ENCODE data around the gene PGR.

Gene PGR

GRCh38 chr11:101063706-101064105 is 65.9 kb downstream of the PGR start:
- no peak overlapping the region for H3K27ac ChIP-seq (ENCODE audit: low read length)
- no peaks in the 10 kb centered on the region for H3K4me1 ChIP-seq (ENCODE audit: control insufficient read depth in 1 of 2, insufficient read depth in 2 of 2, low read length in 2 of 2)
- no peak overlapping the region for H3K4me3 ChIP-seq (ENCODE audit: low read depth in 1 of 2, low read length in 2 of 2)
- no peaks in the 10 kb centered on the region for H3K9me3 ChIP-seq (ENCODE audit: control insufficient read depth in 1 of 2, low read length in 2 of 2)
- no peaks in the 10 kb centered on the region for H3K27me3 ChIP-seq (ENCODE audit: low read depth, low read length)
- no peaks in the 10 kb centered on the region for H3K36me3 ChIP-seq (ENCODE audit: control insufficient read depth in 1 of 2, insufficient read depth in 2 of 2, low read length in 2 of 2)

DNA sequence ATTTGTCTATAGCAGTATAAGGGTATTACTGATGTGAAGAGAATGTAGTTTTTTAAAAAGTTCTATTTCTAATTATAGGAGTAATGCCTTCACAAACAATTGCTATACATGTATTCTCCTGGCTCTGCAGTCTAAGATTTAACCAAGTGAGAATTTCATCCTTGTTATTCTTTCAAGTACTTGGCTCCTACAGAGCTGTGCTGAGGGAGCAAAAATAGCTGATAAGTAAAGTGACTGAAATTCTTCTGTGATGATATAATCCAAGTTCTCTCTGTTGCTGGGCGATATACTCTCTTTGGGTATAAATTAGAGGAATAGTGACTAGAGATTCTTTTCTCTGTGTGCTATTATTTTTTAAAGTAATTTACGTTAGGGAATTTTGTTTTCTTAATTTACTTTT is 68.0 kb downstream of the PGR start:
- no peaks in the 10 kb centered on the region for H3K9me3 ChIP-seq (ENCODE audit: control insufficient read depth in 1 of 2, low read length in 2 of 2)

GRCh38 chr11:101059331-101059730 is 70.3 kb downstream of the PGR start:
- Histone ChIP-seq H3K27ac (ENCODE audit: low read length) (no peak overlapping the region), H3K36me3 (ENCODE audit: control insufficient read depth in 1 of 2, insufficient read depth in 2 of 2, low read length in 2 of 2) (no peaks in the 10 kb centered on the region), H3K9me3 (ENCODE audit: control insufficient read depth in 1 of 2, low read length in 2 of 2) (no peaks in the 10 kb centered on the region), H3K27me3 (ENCODE audit: low read depth, low read length) (no peaks in the 10 kb centered on the region), H3K4me3 (ENCODE audit: low read depth in 1 of 2, low read length in 2 of 2) (no peak overlapping the region), H3K4me1 (ENCODE audit: control insufficient read depth in 1 of 2, insufficient read depth in 2 of 2, low read length in 2 of 2) (no peaks in the 10 kb centered on the region)

More for the DNA sequence above, 68.0 kb downstream of the PGR start:
- Histone ChIP-seq H3K4me1 (ENCODE audit: control insufficient read depth in 1 of 2, insufficient read depth in 2 of 2, low read length in 2 of 2) (no peaks in the 10 kb centered on the region), H3K4me3 (ENCODE audit: low read depth in 1 of 2, low read length in 2 of 2) (no peak overlapping the region), H3K27me3 (ENCODE audit: low read depth, low read length) (no peaks in the 10 kb centered on the region), H3K27ac (ENCODE audit: low read length) (no peak overlapping the region), H3K36me3 (ENCODE audit: control insufficient read depth in 1 of 2, insufficient read depth in 2 of 2, low read length in 2 of 2) (no peaks in the 10 kb centered on the region)

- H3K27ac ChIP-seq (ENCODE audit: low read length), result no peak overlapping the region
- H3K27me3 ChIP-seq (ENCODE audit: low read depth, low read length), result no peaks in the 10 kb centered on the region
- no peaks in the 10 kb centered on the region for H3K9me3 ChIP-seq (ENCODE audit: control insufficient read depth in 1 of 2, low read length in 2 of 2)
- H3K4me3 ChIP-seq (ENCODE audit: low read depth in 1 of 2, low read length in 2 of 2), result no peak overlapping the region
- no peaks in the 10 kb centered on the region for H3K4me1 ChIP-seq (ENCODE audit: control insufficient read depth in 1 of 2, insufficient read depth in 2 of 2, low read length in 2 of 2)
- H3K36me3 ChIP-seq (ENCODE audit: control insufficient read depth in 1 of 2, insufficient read depth in 2 of 2, low read length in 2 of 2), result no peaks in the 10 kb centered on the region
Measured at GRCh38 chr11:101053492-101053891, 76.1 kb downstream of the PGR start.

DNA sequence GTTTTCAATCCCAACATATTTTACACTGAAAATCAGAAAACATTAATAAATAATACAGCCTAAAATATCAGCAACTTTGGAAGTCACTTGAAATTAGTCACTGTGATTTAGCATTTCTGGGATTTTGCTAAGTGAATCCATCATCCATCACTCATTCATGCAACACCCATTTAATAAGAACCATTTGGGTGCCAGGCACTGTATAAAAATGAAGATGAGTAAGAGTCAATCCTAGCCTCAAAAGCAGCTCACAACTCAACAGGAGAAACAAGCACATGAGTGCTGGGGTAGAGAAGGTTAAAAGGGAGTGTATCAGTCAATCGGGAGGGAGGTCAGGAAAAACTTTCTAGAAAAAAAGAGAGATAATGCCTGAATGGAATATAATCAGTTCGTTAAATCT is 77.9 kb downstream of the PGR start:
- no peaks in the 10 kb centered on the region for H3K27me3 ChIP-seq (ENCODE audit: low read depth, low read length)
- H3K4me3 ChIP-seq (ENCODE audit: low read depth in 1 of 2, low read length in 2 of 2), result no peak overlapping the region
- no peak overlapping the region for H3K27ac ChIP-seq (ENCODE audit: low read length)
- H3K36me3 ChIP-seq (ENCODE audit: control insufficient read depth in 1 of 2, insufficient read depth in 2 of 2, low read length in 2 of 2), result no peaks in the 10 kb centered on the region
- H3K4me1 ChIP-seq (ENCODE audit: control insufficient read depth in 1 of 2, insufficient read depth in 2 of 2, low read length in 2 of 2), result no peaks in the 10 kb centered on the region
- no peaks in the 10 kb centered on the region for H3K9me3 ChIP-seq (ENCODE audit: control insufficient read depth in 1 of 2, low read length in 2 of 2)

- Histone ChIP-seq H3K36me3 (ENCODE audit: control insufficient read depth in 1 of 2, insufficient read depth in 2 of 2, low read length in 2 of 2) (no peaks in the 10 kb centered on the region), H3K27me3 (ENCODE audit: low read depth, low read length) (no peaks in the 10 kb centered on the region), H3K9me3 (ENCODE audit: control insufficient read depth in 1 of 2, low read length in 2 of 2) (no peaks in the 10 kb centered on the region), H3K4me3 (ENCODE audit: low read depth in 1 of 2, low read length in 2 of 2) (no peak overlapping the region), H3K27ac (ENCODE audit: low read length) (no peak overlapping the region), H3K4me1 (ENCODE audit: control insufficient read depth in 1 of 2, insufficient read depth in 2 of 2, low read length in 2 of 2) (no peaks in the 10 kb centered on the region)
Measured at GRCh38 chr11:101049813-101050212, 79.8 kb downstream of the PGR start.

- Histone ChIP-seq H3K27me3 (ENCODE audit: low read depth, low read length) (no peaks in the 10 kb centered on the region), H3K27ac (ENCODE audit: low read length) (no peak overlapping the region), H3K9me3 (ENCODE audit: control insufficient read depth in 1 of 2, low read length in 2 of 2) (no peaks in the 10 kb centered on the region)
Measured at GRCh38 chr11:101049123-101049522, 80.5 kb downstream of the PGR start.

DNA sequence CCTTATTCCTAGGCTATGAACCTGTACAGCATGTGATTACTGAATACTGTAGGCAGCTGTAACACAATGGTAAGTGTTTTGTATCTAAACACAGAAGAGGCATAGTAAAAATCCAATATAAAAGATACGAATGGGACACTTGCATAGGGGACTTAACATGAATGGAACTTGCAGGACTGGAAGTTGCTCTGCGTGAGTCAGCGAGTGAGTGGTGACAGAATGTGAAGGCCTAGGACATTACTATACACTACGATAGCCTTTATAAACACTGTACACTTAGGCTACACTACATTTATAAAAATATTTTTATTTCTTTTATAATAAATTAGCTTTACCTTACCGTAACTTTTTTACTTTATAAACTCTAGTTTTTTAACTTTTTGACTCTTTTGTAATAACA is 81.1 kb downstream of the PGR start:
- H3K27me3 ChIP-seq (ENCODE audit: low read depth, low read length), result no peaks in the 10 kb centered on the region

More at GRCh38 chr11:101049123-101049522, 80.5 kb downstream of the PGR start:
- H3K36me3 ChIP-seq (ENCODE audit: control insufficient read depth in 1 of 2, insufficient read depth in 2 of 2, low read length in 2 of 2), result no peaks in the 10 kb centered on the region
- no peak overlapping the region for H3K4me3 ChIP-seq (ENCODE audit: low read depth in 1 of 2, low read length in 2 of 2)
- H3K4me1 ChIP-seq (ENCODE audit: control insufficient read depth in 1 of 2, insufficient read depth in 2 of 2, low read length in 2 of 2), result no peaks in the 10 kb centered on the region

GRCh38 chr11:101046947-101047346 is 82.7 kb downstream of the PGR start:
- Histone ChIP-seq H3K4me1 (ENCODE audit: control insufficient read depth in 1 of 2, insufficient read depth in 2 of 2, low read length in 2 of 2) (no peaks in the 10 kb centered on the region), H3K4me3 (ENCODE audit: low read depth in 1 of 2, low read length in 2 of 2) (no peak overlapping the region), H3K27me3 (ENCODE audit: low read depth, low read length) (no peaks in the 10 kb centered on the region), H3K9me3 (ENCODE audit: control insufficient read depth in 1 of 2, low read length in 2 of 2) (no peaks in the 10 kb centered on the region), H3K27ac (ENCODE audit: low read length) (no peak overlapping the region), H3K36me3 (ENCODE audit: control insufficient read depth in 1 of 2, insufficient read depth in 2 of 2, low read length in 2 of 2) (no peaks in the 10 kb centered on the region)

More for the DNA sequence above, 81.1 kb downstream of the PGR start:
- no peak overlapping the region for H3K4me3 ChIP-seq (ENCODE audit: low read depth in 1 of 2, low read length in 2 of 2)
- no peaks in the 10 kb centered on the region for H3K4me1 ChIP-seq (ENCODE audit: control insufficient read depth in 1 of 2, insufficient read depth in 2 of 2, low read length in 2 of 2)
- no peaks in the 10 kb centered on the region for H3K36me3 ChIP-seq (ENCODE audit: control insufficient read depth in 1 of 2, insufficient read depth in 2 of 2, low read length in 2 of 2)
- no peaks in the 10 kb centered on the region for H3K9me3 ChIP-seq (ENCODE audit: control insufficient read depth in 1 of 2, low read length in 2 of 2)
- H3K27ac ChIP-seq (ENCODE audit: low read length), result no peak overlapping the region

DNA sequence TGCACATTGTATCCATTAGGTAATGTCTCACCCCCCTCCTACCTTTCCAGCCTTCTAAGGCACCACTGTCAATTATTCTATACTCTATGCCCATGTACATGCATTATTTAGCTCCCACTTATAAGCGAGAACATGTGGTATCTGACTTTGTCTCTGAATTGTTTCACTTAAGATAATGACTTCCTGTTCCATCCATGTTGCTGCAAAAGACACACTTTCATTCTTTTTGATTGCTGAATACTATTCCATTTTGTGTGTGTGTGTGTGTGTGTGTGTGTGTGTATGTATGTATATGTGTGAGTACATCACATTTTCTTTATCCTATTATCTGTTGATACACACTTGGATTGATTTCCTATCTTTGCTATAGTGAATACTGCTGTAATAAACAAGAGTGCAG is 84.2 kb downstream of the PGR start:
- no peaks in the 10 kb centered on the region for H3K27me3 ChIP-seq (ENCODE audit: low read depth, low read length)
- H3K4me1 ChIP-seq (ENCODE audit: control insufficient read depth in 1 of 2, insufficient read depth in 2 of 2, low read length in 2 of 2), result no peaks in the 10 kb centered on the region
- no peaks in the 10 kb centered on the region for H3K36me3 ChIP-seq (ENCODE audit: control insufficient read depth in 1 of 2, insufficient read depth in 2 of 2, low read length in 2 of 2)
- H3K27ac ChIP-seq (ENCODE audit: low read length), result no peak overlapping the region
- H3K4me3 ChIP-seq (ENCODE audit: low read depth in 1 of 2, low read length in 2 of 2), result no peak overlapping the region
- H3K9me3 ChIP-seq (ENCODE audit: control insufficient read depth in 1 of 2, low read length in 2 of 2), result no peaks in the 10 kb centered on the region

DNA sequence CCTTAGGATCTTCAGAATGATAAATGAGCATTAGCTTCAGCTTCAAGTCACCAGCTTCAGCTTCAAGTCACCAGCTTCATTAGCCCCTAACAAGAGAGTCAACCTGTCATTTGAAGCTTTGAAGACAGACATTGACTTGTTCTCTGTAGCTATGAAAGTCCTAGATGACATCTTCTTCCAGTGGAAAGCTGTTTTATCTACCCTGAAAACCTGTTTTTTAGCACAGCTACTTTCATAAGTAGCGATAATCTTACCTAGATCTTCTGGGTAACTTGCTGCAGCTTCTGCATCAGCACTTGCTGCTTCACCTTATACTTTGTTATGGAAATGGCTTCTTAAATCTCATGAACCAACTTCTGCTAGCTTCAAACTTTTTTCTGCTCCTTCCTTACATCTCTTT is 85.7 kb downstream of the PGR start:
- no peak overlapping the region for H3K4me3 ChIP-seq (ENCODE audit: low read depth in 1 of 2, low read length in 2 of 2)
- no peak overlapping the region for H3K27ac ChIP-seq (ENCODE audit: low read length)
- H3K36me3 ChIP-seq (ENCODE audit: control insufficient read depth in 1 of 2, insufficient read depth in 2 of 2, low read length in 2 of 2), result no peaks in the 10 kb centered on the region
- no peaks in the 10 kb centered on the region for H3K9me3 ChIP-seq (ENCODE audit: control insufficient read depth in 1 of 2, low read length in 2 of 2)
- no peaks in the 10 kb centered on the region for H3K27me3 ChIP-seq (ENCODE audit: low read depth, low read length)
- H3K4me1 ChIP-seq (ENCODE audit: control insufficient read depth in 1 of 2, insufficient read depth in 2 of 2, low read length in 2 of 2), result no peaks in the 10 kb centered on the region

DNA sequence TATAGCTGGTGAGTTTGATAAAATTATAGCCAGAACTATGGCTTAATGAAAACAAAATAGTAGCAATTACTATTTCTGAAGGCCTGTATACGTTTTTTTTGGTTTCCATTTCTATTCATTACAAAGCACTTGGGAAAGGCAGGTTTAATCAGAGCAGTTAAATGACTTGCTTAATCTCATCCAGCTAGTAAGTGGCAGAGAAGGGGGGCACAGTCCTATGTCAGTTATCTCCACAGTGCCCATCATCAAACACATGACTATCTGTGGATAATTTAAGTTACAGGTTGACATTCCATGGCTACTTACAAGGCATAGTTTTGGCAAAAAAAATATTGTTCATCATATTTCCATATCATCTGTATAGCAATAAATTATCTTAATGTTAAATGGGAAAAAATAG is 93.7 kb downstream of the PGR start:
- H3K36me3 ChIP-seq (ENCODE audit: control insufficient read depth in 1 of 2, insufficient read depth in 2 of 2, low read length in 2 of 2), result no peaks in the 10 kb centered on the region
- H3K27ac ChIP-seq (ENCODE audit: low read length), result no peak overlapping the region
- no peaks in the 10 kb centered on the region for H3K9me3 ChIP-seq (ENCODE audit: control insufficient read depth in 1 of 2, low read length in 2 of 2)
- H3K4me3 ChIP-seq (ENCODE audit: low read depth in 1 of 2, low read length in 2 of 2), result no peak overlapping the region
- peaks cover 0 to 8% of the 10 kb centered on the region in 2 donors for H3K4me1 ChIP-seq (ENCODE audit: control insufficient read depth in 1 of 2, insufficient read depth in 2 of 2, low read length in 2 of 2)
- no peaks in the 10 kb centered on the region for H3K27me3 ChIP-seq (ENCODE audit: low read depth, low read length)
